A204.1 (cell line): ENCODE data around the gene NUP214.
"Not testable (repeated sequence)": the region's sequence is repeated elsewhere in the genome, so short reads cannot be mapped to it uniquely, and the experiment has no call there.

Source experiments
- FAIRE-seq: peaks from 2 replicates; lab custom pipeline; 2012; peaks lifted over from hg19 to GRCh38; lab: Jason Lieb, UNC

Gene NUP214

GRCh38 chr9:131197160-131197911 lies 72.0 kb downstream of the NUP214 start:
- FAIRE-seq: no peak

- FAIRE-seq: no peak
Measured at GRCh38 chr9:131198041-131198715, 72.8 kb downstream of the NUP214 start.

- FAIRE-seq: no peak
Measured at GRCh38 chr9:131201856-131202255, 76.5 kb downstream of the NUP214 start.

- no peak for FAIRE-seq
Measured at GRCh38 chr9:131203431-131204218, 78.2 kb downstream of the NUP214 start.

GRCh38 chr9:131204285-131204684 lies 78.9 kb downstream of the NUP214 start:
- FAIRE-seq: no peak

- no peak for FAIRE-seq
Measured at GRCh38 chr9:131206495-131206894, 81.1 kb downstream of the NUP214 start.

GRCh38 chr9:131211920-131212319 lies 86.5 kb downstream of the NUP214 start:
- FAIRE-seq: not testable (repeated sequence)

GRCh38 chr9:131214286-131214856 lies 89.0 kb downstream of the NUP214 start:
- no peak for FAIRE-seq

- FAIRE-seq: no peak
Measured at GRCh38 chr9:131214876-131215275, 89.5 kb downstream of the NUP214 start.

- no peak for FAIRE-seq
Measured at GRCh38 chr9:131216806-131217205, 91.4 kb downstream of the NUP214 start.

GRCh38 chr9:131217331-131218031 lies 92.1 kb downstream of the NUP214 start:
- FAIRE-seq: no peak

- FAIRE-seq: no peak
Measured at GRCh38 chr9:131218370-131218769, 93.0 kb downstream of the NUP214 start.

GRCh38 chr9:131220485-131220884 lies 95.1 kb downstream of the NUP214 start:
- no peak for FAIRE-seq

GRCh38 chr9:131222460-131222859 lies 97.1 kb downstream of the NUP214 start:
- FAIRE-seq: no peak

- no peak for FAIRE-seq
Measured at GRCh38 chr9:131226226-131226625, 100.8 kb downstream of the NUP214 start.

GRCh38 chr9:131227112-131227958 lies 101.9 kb downstream of the NUP214 start:
- no peak for FAIRE-seq

- no peak for FAIRE-seq
Measured at GRCh38 chr9:131227959-131228460, 102.6 kb downstream of the NUP214 start.

- FAIRE-seq: no peak
Measured at GRCh38 chr9:131228988-131229387, 103.6 kb downstream of the NUP214 start.

- FAIRE-seq: no peak
Measured at GRCh38 chr9:131233556-131233955, 108.2 kb downstream of the NUP214 start.

GRCh38 chr9:131233995-131234394 lies 108.6 kb downstream of the NUP214 start:
- no peak for FAIRE-seq
